OCI-LY3 (cell line): Measurements from ENCODE around the gene GPR12.

Experiments
- EZH2phosphoT487 ChIP-seq: fragments of 200-600 bp; shearing (Covaris generic); IDR thresholded peaks from 2 replicates; pipeline ENCODE4 v1.6.1; 2018; ENCODE audit warnings: antibody characterized with exemption, mixed run types, low read depth
- TF ChIP-seq, protein P1 (sequence below): fragments of 200-600, 300-600 bp; sonication (generic); IDR thresholded peaks from 2 replicates; pipeline ENCODE4 v1.5.1; 2014; ENCODE audit warnings: antibody characterized with exemption, low read length, low read depth

DNA sequence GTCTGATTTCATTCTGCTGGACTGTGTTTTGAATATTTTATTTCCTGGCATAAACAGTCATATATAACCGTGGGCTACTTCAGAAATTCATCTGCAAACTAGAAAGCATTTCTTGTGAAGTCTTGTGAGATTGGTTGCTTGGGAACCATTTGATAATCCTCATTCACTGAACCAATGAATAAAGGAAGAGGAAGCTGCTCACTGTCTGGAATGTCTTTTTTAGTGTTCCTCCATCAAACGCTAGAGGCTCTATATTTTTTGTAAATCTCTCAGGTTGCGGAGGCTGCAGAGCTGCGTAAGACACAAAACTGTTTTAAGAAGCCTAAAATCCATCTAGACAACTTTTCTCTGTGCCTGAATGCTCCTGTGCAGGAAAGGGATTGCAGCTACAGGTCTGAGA lies 18.7 kb upstream of the GPR12 start:
- TF ChIP-seq, protein P1, sequence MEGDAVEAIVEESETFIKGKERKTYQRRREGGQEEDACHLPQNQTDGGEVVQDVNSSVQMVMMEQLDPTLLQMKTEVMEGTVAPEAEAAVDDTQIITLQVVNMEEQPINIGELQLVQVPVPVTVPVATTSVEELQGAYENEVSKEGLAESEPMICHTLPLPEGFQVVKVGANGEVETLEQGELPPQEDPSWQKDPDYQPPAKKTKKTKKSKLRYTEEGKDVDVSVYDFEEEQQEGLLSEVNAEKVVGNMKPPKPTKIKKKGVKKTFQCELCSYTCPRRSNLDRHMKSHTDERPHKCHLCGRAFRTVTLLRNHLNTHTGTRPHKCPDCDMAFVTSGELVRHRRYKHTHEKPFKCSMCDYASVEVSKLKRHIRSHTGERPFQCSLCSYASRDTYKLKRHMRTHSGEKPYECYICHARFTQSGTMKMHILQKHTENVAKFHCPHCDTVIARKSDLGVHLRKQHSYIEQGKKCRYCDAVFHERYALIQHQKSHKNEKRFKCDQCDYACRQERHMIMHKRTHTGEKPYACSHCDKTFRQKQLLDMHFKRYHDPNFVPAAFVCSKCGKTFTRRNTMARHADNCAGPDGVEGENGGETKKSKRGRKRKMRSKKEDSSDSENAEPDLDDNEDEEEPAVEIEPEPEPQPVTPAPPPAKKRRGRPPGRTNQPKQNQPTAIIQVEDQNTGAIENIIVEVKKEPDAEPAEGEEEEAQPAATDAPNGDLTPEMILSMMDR: no peak
- TF ChIP-seq EZH2phosphoT487: no peak
